ENCODE measurements around the gene GPR176.

GPR176 gene

DNA sequence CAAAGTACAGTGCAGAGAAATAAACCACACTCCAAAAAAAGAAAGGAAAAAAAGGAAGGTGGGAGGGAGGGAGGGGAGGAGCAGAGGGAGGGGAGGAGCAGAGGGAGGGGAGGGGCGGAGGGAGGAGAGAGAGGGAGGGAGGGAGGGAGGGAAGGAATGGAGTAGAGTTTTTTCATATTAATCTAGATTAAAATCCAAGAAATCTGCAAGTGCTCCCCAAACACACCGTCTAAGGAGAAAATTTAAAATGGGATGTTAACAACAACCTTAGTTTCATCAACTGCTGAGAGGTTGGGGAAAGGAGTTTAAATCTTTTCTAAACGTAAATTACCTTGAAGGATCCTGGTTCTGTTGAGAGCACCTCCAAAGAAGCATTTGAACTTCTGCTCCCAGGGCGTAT is 144.0 kb downstream of the GPR176 start:
- H3K4me3 ChIP-seq (ENCODE audit: low read depth, low read length) = no peak overlapping the region
- in situ Hi-C loops (cut with HindIII; ENCODE audit: low pct_ligation_motif_present, low sequenced_read_pairs) = no loop called here
- DNase-seq = no peak

DNA sequence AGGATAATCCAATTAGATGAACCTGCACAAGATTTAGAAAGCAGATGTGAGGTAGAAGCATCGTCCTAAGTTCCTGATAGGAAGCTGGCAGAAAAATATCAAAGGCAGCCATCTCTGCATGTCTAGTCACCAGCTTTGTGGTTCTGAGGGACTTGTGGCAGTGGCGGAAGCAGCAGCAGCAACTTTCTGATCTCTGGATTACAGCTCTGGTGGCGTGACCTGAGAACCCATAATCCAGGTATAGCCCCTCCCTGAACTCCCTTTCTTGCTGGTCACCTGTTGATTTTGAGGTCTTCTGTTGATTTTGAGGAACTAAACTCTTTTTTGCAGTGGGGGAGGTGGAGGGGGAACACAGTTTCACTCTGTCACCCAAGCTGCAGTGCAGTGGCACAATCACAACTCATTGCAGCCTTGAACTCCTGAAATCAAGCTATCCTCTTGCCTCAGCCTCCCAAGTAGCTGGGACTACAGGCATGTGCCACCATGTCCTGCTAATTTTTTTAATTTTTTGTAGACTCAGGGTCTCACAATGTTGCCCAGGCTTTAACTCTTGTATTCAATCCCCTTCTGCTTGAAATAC is 145.3 kb downstream of the GPR176 start:
- TF ChIP-seq, protein P1, sequence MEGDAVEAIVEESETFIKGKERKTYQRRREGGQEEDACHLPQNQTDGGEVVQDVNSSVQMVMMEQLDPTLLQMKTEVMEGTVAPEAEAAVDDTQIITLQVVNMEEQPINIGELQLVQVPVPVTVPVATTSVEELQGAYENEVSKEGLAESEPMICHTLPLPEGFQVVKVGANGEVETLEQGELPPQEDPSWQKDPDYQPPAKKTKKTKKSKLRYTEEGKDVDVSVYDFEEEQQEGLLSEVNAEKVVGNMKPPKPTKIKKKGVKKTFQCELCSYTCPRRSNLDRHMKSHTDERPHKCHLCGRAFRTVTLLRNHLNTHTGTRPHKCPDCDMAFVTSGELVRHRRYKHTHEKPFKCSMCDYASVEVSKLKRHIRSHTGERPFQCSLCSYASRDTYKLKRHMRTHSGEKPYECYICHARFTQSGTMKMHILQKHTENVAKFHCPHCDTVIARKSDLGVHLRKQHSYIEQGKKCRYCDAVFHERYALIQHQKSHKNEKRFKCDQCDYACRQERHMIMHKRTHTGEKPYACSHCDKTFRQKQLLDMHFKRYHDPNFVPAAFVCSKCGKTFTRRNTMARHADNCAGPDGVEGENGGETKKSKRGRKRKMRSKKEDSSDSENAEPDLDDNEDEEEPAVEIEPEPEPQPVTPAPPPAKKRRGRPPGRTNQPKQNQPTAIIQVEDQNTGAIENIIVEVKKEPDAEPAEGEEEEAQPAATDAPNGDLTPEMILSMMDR (IDR thresholded peaks at IDR 0.05; ENCODE audit: low read depth, low read length, missing control alignments) = no peak
- H3K4me3 ChIP-seq (ENCODE audit: low read depth, low read length) = no peak overlapping the region
- H3K27ac ChIP-seq = no peak overlapping the region
- no peaks in the 10 kb centered on the region for H3K27me3 ChIP-seq (replicated peaks)
- no peak for DNase-seq
- H3K36me3 ChIP-seq (replicated peaks) = no peaks in the 10 kb centered on the region
- in situ Hi-C loops (cut with HindIII; ENCODE audit: low pct_ligation_motif_present, low sequenced_read_pairs) = no loop called here

More for the DNA sequence above, 144.0 kb downstream of the GPR176 start:
- Histone ChIP-seq H3K27me3 (replicated peaks) (no peaks in the 10 kb centered on the region), H3K27ac (no peak overlapping the region), H3K36me3 (replicated peaks) (no peaks in the 10 kb centered on the region)
- TF ChIP-seq, protein P1 (IDR thresholded peaks at IDR 0.05; ENCODE audit: low read depth, low read length, missing control alignments) = no peak

DNA sequence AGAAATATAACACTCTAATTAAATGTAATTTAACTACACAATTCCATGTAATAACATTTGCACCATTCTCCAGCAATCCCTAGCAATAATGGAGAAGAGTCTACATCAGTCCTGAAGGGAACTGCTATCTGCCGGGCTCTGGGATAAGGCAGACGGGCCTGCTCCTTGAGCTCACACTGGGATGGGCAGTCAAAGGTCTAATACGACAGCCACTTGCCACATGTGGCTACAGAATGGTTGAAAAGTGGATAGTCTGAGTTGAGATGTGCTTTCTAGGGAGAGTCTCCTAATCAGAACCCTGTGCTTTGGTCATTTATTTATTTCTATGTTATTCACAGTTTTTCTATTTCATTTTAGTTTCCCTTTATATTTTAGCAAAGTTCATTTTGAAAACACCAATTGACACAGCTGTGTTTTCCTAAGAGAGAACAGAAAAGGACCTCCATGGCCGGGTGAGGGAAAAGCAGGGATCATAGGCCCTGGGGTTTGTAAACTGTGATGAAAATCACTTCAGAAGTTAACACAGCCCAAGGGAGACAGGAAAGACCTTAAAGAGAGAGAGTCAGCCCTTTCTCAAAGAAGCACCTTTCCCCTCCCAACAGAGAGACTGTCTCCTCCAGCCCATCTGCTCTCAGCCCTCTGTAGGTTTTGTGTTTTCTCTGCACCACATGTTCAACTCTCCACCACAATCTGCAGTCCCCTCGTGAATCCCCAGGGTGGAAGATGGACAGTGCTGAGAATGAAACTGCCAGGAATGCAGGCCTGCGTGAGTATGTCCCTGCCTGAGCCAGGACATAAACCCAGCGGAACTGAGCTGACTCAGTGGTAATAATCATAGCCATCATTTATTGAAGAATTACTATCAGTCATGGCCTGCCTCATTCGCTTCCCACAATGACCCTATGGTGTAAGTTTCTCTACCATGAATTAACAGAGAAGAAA is 149.0 kb downstream of the GPR176 start:
- TF ChIP-seq, protein P1 (IDR thresholded peaks at IDR 0.05; ENCODE audit: low read depth, low read length, missing control alignments) = peak; percentile 11
- in situ Hi-C loops (cut with HindIII; ENCODE audit: low pct_ligation_motif_present, low sequenced_read_pairs) = no loop called here

DNA sequence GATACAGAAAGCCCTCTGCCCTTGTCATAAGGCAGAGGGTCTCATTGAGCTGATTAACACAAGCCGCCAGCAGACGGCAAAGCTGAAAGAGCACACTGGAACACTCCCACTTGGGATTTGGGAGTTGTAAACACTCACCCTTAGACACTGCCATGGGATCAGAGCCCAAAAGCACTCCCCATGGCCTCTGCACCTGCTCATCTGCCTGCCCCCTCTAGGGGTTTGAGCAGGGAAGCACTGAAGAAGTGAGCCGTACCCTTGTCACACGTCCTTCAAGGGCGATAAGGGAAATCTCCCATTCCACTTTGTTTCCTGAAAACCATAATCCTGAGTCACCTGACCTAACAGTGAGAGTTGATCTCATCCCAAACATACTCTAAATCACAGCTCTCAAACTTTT is 152.1 kb downstream of the GPR176 start:
- H3K4me3 ChIP-seq (ENCODE audit: low read depth, low read length) = no peak overlapping the region
- TF ChIP-seq, protein P1 (IDR thresholded peaks at IDR 0.05; ENCODE audit: low read depth, low read length, missing control alignments) = no peak
- no peak overlapping the region for H3K27ac ChIP-seq
- no peaks in the 10 kb centered on the region for H3K27me3 ChIP-seq (replicated peaks)
- in situ Hi-C loops (cut with HindIII; ENCODE audit: low pct_ligation_motif_present, low sequenced_read_pairs) = no loop called here
- no peaks in the 10 kb centered on the region for H3K36me3 ChIP-seq (replicated peaks)
- no peak for DNase-seq

More for the DNA sequence above, 149.0 kb downstream of the GPR176 start:
- H3K27me3 ChIP-seq (replicated peaks) = no peaks in the 10 kb centered on the region
- H3K36me3 ChIP-seq (replicated peaks) = no peaks in the 10 kb centered on the region
- H3K4me3 ChIP-seq (ENCODE audit: low read depth, low read length) = no peak overlapping the region
- DNase-seq = peak; percentile 83
- peak overlapping the region; percentile 69 for H3K27ac ChIP-seq

DNA sequence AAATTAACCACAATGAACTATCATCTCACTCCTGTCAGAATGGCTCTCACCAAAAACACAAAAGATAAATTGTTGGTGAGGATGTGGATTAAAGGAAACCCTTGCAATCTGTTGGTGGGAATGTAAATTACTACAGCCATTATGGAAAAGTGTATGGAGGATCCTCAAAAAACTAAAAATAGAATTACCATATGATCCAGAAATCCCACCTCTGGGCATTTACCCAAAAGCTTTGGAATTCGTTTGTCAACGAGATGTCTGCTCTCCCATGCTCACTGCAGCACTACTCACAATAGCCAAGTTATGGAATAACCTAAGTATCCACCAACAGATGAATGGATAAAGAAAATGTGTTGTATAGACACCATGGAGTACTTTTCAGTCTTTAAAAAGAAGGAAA is 159.1 kb downstream of the GPR176 start:
- H3K27me3 ChIP-seq (replicated peaks) = no peaks in the 10 kb centered on the region
- no peak overlapping the region for H3K4me3 ChIP-seq (ENCODE audit: low read depth, low read length)
- H3K36me3 ChIP-seq (replicated peaks) = no peaks in the 10 kb centered on the region
- no peak overlapping the region for H3K27ac ChIP-seq
- in situ Hi-C loops (cut with HindIII; ENCODE audit: low pct_ligation_motif_present, low sequenced_read_pairs) = no loop called here
- TF ChIP-seq, protein P1 (IDR thresholded peaks at IDR 0.05; ENCODE audit: low read depth, low read length, missing control alignments) = no peak
- DNase-seq = no peak

Data from brain microvascular endothelial cell (primary cell).